T-cell (primary cell): ENCODE data around the gene SLC1A3. TPM values are rescaled to one million over a fixed set of nuclear protein-coding genes. Genes with fewer than 3 reads are reported as not detected.

Source experiments
- ATAC-seq, 4 experiments: fragments of 200-7000 bp in 3 of 4; fragments of 150-1000 bp in 1 of 4; cut with Tn5 transposase; replicated peaks in 1 of 4; 1 replicate in 3 of 4; 2 replicates in 1 of 4; pipeline ENCODE4 v1.10.0; 2021; ENCODE audit warnings: moderate library complexity in 3 of 4, mild to moderate bottlenecking in 2 of 4, moderate number of reproducible peaks in 1 of 4
- CTCF ChIA-PET, 2 donors: fragments of 300-600 bp; sonication (Branson Sonifier 250); formaldehyde crosslinking; loops; one replicate each; lab custom pipeline; 2022; ENCODE audit warnings: antibody characterized with exemption in 2 of 2; lab: Charles Lee
- POLR2A ChIA-PET, 2 donors: fragments of 300-600 bp; sonication (Branson Sonifier 250); formaldehyde crosslinking; loops; one replicate each; lab custom pipeline; 2022; ENCODE audit warnings: antibody characterized with exemption in 2 of 2; lab: Charles Lee
- DNase-seq, 35 experiments: peaks; one replicate each; pipeline versions ENCODE4 v3.0.0 to v3.0.0-alpha.2; 2013 to 2023
- H3K27ac ChIP-seq: one replicate; pipeline ENCODE4 v1.5.1; 2013; ENCODE audit warnings: low read length
- H3K27me3 ChIP-seq, 2 experiments: replicated peaks in 1 of 2; 1 replicate in 1 of 2; 2 replicates in 1 of 2; pipeline versions ENCODE4 v1.6.1 to v1.7.0; 2013; ENCODE audit warnings: low read length in 1 of 2, mixed read lengths in 1 of 2; ENCODE audit not compliant: control insufficient read depth in 2 of 2, insufficient read depth in 2 of 2; ENCODE audit errors: extremely low read depth in 1 of 2
- H3K36me3 ChIP-seq, 2 donors: 1 replicate in 1 of 2; 2 replicates in 1 of 2; pipeline versions ENCODE4 v1.6.1 to v1.7.0; 2013; ENCODE audit warnings: low read length in 1 of 2; ENCODE audit not compliant: control insufficient read depth in 2 of 2, insufficient read depth in 1 of 2; ENCODE audit errors: extremely low read depth in 1 of 2
- H3K4me1 ChIP-seq, 2 experiments: 1 replicate in 1 of 2; 2 replicates in 1 of 2; pipeline versions ENCODE4 v1.6.1 to v1.7.0; 2013; ENCODE audit warnings: low read length in 2 of 2, mixed read lengths in 1 of 2; ENCODE audit not compliant: insufficient read depth in 2 of 2, control insufficient read depth in 1 of 2; ENCODE audit errors: extremely low read depth in 1 of 2
- H3K4me3 ChIP-seq, 2 donors: 1 replicate in 1 of 2; 2 replicates in 1 of 2; pipeline versions ENCODE4 v1.5.1 to v1.7.0; 2013; ENCODE audit warnings: mild to moderate bottlenecking in 2 of 2, low read length in 1 of 2, moderate library complexity in 1 of 2; ENCODE audit not compliant: control insufficient read depth in 1 of 2; ENCODE audit errors: extremely low read depth in 1 of 2
- H3K9me3 ChIP-seq: 2 replicates; pipeline ENCODE4 v1.7.0; 2013
- H3K27ac Mint-ChIP-seq, 2 donors: one replicate each; pipeline ENCODE4 v1.8.0; 2020 to 2021; ENCODE audit warnings: mild to moderate bottlenecking in 2 of 2, mixed read lengths in 2 of 2
- H3K27me3 Mint-ChIP-seq, 2 donors: one replicate each; pipeline ENCODE4 v1.8.0; 2021 to 2022; ENCODE audit warnings: mixed read lengths in 2 of 2
- H3K36me3 Mint-ChIP-seq: one replicate; pipeline ENCODE4 v1.8.0; 2021; ENCODE audit warnings: mixed read lengths
- H3K4me1 Mint-ChIP-seq, 3 donors: one replicate each; pipeline ENCODE4 v1.8.0; 2020 to 2022; ENCODE audit warnings: mixed read lengths in 3 of 3, mild to moderate bottlenecking in 1 of 3
- H3K4me3 Mint-ChIP-seq, 3 donors: one replicate each; pipeline ENCODE4 v1.8.0; 2020 to 2022; ENCODE audit warnings: mild to moderate bottlenecking in 3 of 3, mixed read lengths in 3 of 3, moderate library complexity in 3 of 3
- H3K9me3 Mint-ChIP-seq, 3 donors: one replicate each; pipeline ENCODE4 v1.8.0; 2020 to 2022; ENCODE audit warnings: mixed read lengths in 3 of 3
- WGBS: methylation state at CpG from one replicate; pipeline ENCODE4 v1.1.5; 2013; ENCODE audit warnings: missing lambda C conversion rate; ENCODE audit not compliant: insufficient coverage; 5-methylcytosine and 5-hydroxymethylcytosine counted together
- total RNA-seq, 35 experiments: library from RNA in 6 of 35; stranded (reverse) in 6 of 35; fragments of 120-200 nt in 1 of 35; gene quantifications; one replicate each; pipeline versions ENCODE4 v1.2.1 to v1.2.4 and lab custom pipeline; 2013 to 2026

SLC1A3 gene
- total RNA-seq, 5 donors from 2014 or later (not counting 1 experiment from before 2014, with no cell fraction given) = 0.12 to 0.25 (median 0.23) TPM; not detected in 2

DNA sequence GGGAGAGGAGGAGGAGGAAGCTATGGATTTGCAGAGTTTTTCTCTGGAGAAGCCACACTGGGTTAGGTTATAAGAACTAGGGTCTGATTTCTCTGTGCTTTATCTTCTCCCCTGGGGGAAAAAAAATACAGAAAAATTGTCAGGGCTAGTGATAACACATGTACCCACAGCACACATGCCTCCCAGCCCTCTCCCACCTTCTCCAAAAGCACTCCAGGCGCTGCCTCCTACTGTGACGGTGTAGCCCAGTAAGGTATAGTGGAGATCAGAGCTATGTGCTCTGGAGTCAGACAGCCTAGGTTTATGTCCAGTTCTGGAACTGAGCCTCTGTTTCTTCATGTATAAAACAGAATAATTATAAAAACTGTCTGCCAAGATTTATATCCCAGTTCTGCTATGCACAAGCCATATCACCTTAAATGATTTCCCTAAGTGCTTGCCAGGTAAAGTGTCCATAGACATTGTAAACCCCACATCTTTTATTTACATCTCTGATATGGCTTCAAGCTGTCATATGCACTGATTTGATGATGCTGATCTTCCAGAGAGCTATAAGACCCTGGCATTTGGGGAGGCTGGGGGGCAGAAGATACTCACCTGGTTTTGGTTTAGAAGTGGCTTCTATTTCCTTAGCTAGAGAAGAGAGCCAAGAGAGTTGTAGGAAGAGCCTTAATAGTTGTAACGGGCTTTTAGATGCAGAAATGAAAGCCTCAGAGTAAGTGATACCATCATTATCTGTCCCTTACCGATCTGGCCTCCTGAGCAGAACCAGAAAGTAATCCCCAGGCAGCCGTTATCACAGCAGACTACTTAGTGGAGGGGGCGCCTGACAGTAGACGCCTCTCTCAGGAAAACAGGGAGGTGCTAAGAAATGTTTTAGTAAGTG lies 7.6 kb downstream of the SLC1A3 start:
- Histone ChIP-seq H3K4me3 (no peak overlapping the region), H3K27me3 (no peaks in the 10 kb centered on the region), H3K36me3 (no peaks in the 10 kb centered on the region), H3K27ac (no peak overlapping the region), H3K4me1 (no peaks in the 10 kb centered on the region), H3K9me3 (no peaks in the 10 kb centered on the region)
- no peak for ATAC-seq
- DNase-seq = no peak
- no peak overlapping the region for H3K4me3 Mint-ChIP-seq
- no peaks in the 10 kb centered on the region for H3K9me3 Mint-ChIP-seq
- peaks cover 0 to 13% of the 10 kb centered on the region in 2 donors for H3K27me3 Mint-ChIP-seq
- no CpG with 5 or more reads among the region's 7 CpGs for WGBS
- POLR2A ChIA-PET = no interaction called here
- CTCF ChIA-PET = interaction anchor here in 1 of 2 donors (0.6 kb wide), 1 partner anchor 126 kb away, joined by 3 read pairs; no protein-coding TSS in a partner anchor
- no peaks in the 10 kb centered on the region for H3K4me1 Mint-ChIP-seq
- no peak overlapping the region for H3K27ac Mint-ChIP-seq
- H3K36me3 Mint-ChIP-seq = no peaks in the 10 kb centered on the region

DNA sequence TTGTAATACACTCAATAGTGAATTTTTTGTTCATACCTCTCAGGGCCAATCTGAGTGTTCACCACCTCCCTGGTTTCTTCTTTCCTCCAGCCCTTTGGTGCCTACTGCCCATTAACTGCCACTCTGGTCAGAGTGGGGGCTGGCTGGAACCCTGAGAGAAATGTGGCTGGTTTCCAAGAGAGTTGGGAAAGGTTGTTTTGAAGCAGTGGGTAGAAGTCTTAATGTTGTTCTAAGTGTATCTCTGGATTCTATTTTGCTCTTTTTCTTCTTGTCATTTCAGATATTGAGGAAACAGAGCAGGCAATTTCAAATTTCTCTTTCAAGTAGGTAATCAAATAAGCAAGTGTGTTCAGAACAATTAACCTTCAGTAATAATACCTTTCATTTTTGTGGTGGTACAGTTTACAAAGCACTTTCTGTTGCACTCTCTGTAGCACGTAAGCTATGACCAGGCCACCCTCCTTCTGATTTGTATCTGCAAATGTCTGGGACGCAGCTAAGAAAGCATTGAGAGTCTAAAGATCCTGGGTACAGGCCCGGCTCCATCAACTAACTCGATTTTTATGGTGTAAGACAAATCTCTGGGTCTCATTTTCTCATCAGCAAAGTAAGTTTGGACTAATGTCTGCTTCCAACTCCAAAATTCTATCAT lies 8.4 kb downstream of the SLC1A3 start:
- Histone ChIP-seq H3K36me3 (no peaks in the 10 kb centered on the region), H3K27ac (no peak overlapping the region), H3K4me3 (no peak overlapping the region), H3K9me3 (no peaks in the 10 kb centered on the region), H3K27me3 (no peaks in the 10 kb centered on the region), H3K4me1 (no peaks in the 10 kb centered on the region)
- Mint-ChIP-seq H3K27me3 (peaks cover 0 to 13% of the 10 kb centered on the region in 2 donors), H3K36me3 (no peaks in the 10 kb centered on the region), H3K4me1 (no peaks in the 10 kb centered on the region), H3K4me3 (no peak overlapping the region), H3K9me3 (no peaks in the 10 kb centered on the region), H3K27ac (no peak overlapping the region)
- WGBS = 86% methylated on average over 2 of the region's 4 CpGs
- no peak for ATAC-seq
- CTCF ChIA-PET = interaction anchor here in 1 of 2 donors (0.6 kb wide), 1 partner anchor 126 kb away, joined by 3 read pairs; no protein-coding TSS in a partner anchor
- DNase-seq = no peak
- POLR2A ChIA-PET = no interaction called here

DNA sequence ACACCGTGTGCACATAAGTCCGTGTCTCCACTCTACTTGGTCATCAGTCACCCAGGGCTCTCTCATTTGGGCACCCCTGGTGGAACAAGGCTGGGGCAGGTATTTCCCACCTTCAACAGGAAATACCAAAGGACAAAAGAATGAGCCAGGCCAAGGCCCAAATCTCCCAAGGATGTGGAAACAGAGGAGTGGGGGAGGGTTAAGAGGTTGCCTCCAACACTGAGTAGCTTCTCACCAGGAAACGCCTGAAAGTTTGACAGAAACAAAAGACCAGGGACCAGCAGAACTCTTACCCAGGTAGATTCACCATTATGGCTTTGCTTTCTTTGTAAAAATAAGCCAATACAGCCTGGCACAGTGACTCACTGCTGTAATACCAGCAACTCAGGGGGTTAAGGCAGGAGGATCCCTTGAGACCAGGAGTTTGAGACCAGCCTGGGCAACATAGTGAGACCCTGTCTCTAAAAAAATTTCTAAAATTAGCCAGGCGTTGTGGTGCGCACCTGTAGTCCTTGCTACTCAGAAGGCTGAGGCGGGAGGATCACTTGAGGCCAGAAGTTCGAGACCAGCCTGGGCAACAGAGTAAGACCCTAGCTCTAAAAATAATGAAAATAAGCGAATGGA lies 12.7 kb downstream of the SLC1A3 start:
- Mint-ChIP-seq H3K27ac (no peak overlapping the region), H3K4me3 (no peak overlapping the region), H3K27me3 (peaks cover 6 to 20% of the 10 kb centered on the region in 2 donors), H3K4me1 (peaks cover 0 to 3% (median 0%) of the 10 kb centered on the region in 3 donors), H3K36me3 (no peaks in the 10 kb centered on the region), H3K9me3 (no peaks in the 10 kb centered on the region)
- H3K36me3 ChIP-seq = no peaks in the 10 kb centered on the region
- peaks cover 0 to 2% of the 10 kb centered on the region in 2 experiments for H3K27me3 ChIP-seq
- ATAC-seq (no peak), DNase-seq (no peak)
- no peaks in the 10 kb centered on the region for H3K9me3 ChIP-seq
- H3K4me3 ChIP-seq = no peak overlapping the region
- no peak overlapping the region for H3K27ac ChIP-seq
- ChIA-PET POLR2A (no interaction called here), CTCF (no interaction called here)
- no peaks in the 10 kb centered on the region for H3K4me1 ChIP-seq
- WGBS = 90% methylated on average over 5 of the region's 8 CpGs

DNA sequence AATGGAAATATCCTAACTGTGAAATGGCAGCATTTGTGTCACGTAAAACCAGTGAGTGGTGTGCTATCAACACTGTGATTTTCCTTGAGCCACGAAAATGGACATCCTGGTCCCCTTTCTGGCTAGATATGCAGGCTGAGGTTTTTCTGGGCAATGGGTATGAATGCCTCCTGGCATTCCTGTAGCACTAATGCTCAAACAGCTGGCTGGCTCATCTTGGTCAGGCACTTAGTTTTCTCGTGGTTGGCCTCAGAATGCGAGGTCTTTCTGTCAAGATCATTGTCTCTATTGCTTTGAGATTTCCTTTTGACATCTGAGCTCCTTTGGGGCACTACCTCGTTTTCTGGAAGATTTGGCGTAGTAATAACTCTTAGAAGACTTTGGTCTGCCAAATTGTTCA lies 15.6 kb downstream of the SLC1A3 start:
- ATAC-seq (no peak), DNase-seq (no peak)
- ChIA-PET CTCF (no interaction called here), POLR2A (no interaction called here)
- peaks cover 12 to 25% of the 10 kb centered on the region in 2 donors for H3K27me3 Mint-ChIP-seq
- H3K4me1 ChIP-seq = no peaks in the 10 kb centered on the region
- H3K27me3 ChIP-seq = peaks cover 0 to 6% of the 10 kb centered on the region in 2 experiments
- no peaks in the 10 kb centered on the region for H3K36me3 ChIP-seq
- no peak overlapping the region for H3K27ac ChIP-seq
- peaks cover 0 to 3% (median 0%) of the 10 kb centered on the region in 3 donors for H3K4me1 Mint-ChIP-seq
- H3K9me3 Mint-ChIP-seq = no peaks in the 10 kb centered on the region
- H3K27ac Mint-ChIP-seq = no peak overlapping the region
- no peak overlapping the region for H3K4me3 ChIP-seq
- 67% methylated on average over 4 of the region's 6 CpGs for WGBS
- H3K4me3 Mint-ChIP-seq = no peak overlapping the region
- H3K36me3 Mint-ChIP-seq = no peaks in the 10 kb centered on the region
- no peaks in the 10 kb centered on the region for H3K9me3 ChIP-seq

DNA sequence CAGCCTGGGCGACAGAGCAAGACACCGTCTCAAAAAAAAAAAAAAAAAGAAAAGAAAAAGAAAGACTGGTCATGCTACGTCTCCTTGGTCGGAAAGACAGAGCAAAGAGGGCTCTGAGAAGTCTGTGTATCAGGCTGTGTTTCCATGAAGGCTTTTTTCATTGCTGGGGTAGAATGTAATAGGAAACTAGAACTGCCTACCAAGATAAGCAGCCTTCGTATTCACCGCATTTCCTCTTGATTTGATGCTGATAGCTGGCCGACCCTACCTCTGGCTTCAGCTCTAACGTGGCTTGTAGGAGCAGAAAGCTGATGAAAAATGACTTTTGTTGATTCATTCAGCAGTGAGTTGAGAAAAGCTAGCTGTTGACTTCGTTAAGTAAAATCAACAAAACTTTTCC lies 17.4 kb downstream of the SLC1A3 start:
- Histone ChIP-seq H3K27me3 (peaks cover 0 to 6% of the 10 kb centered on the region in 2 experiments), H3K9me3 (no peaks in the 10 kb centered on the region), H3K36me3 (no peaks in the 10 kb centered on the region), H3K4me3 (no peak overlapping the region), H3K4me1 (no peaks in the 10 kb centered on the region), H3K27ac (no peak overlapping the region)
- 9% methylated on average over 4 of the region's 9 CpGs for WGBS
- no peak overlapping the region for H3K4me3 Mint-ChIP-seq
- ChIA-PET CTCF (no interaction called here), POLR2A (interaction anchor here in 1 of 2 donors (0.7 kb wide), 1 partner anchor 84 kb away, joined by 6 read pairs; no protein-coding TSS in a partner anchor)
- H3K27ac Mint-ChIP-seq = no peak overlapping the region
- DNase-seq (no peak), ATAC-seq (peak in 1 of 4 experiments; percentile 12)
- peaks cover 0 to 3% (median 0%) of the 10 kb centered on the region in 3 donors for H3K4me1 Mint-ChIP-seq
- peaks cover 12 to 26% of the 10 kb centered on the region in 2 donors for H3K27me3 Mint-ChIP-seq
- H3K36me3 Mint-ChIP-seq = no peaks in the 10 kb centered on the region
- no peaks in the 10 kb centered on the region for H3K9me3 Mint-ChIP-seq

DNA sequence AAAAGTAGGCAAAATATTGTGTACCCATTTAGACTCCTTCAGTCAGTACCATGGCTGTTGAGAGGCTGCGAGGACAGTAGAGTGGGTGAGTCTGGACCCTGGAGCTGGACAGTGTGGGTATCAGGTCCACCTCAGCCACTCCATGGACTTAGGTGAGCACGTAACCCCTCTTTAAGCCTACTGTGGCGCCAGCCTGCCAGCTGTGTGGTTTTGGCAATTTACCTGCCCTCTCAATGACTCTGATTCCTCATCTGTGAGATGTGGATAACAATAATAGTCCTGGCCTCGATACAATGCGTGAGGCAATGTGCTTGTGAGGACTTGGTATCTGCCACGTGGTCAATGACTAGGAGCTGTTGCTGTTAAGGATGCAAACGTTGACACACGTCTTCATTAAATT lies 17.9 kb downstream of the SLC1A3 start:
- Mint-ChIP-seq H3K36me3 (no peaks in the 10 kb centered on the region), H3K27me3 (peaks cover 12 to 26% of the 10 kb centered on the region in 2 donors), H3K4me1 (peaks cover 0 to 3% (median 0%) of the 10 kb centered on the region in 3 donors), H3K4me3 (no peak overlapping the region), H3K27ac (no peak overlapping the region), H3K9me3 (no peaks in the 10 kb centered on the region)
- 70% methylated on average over 3 of the region's 8 CpGs for WGBS
- no peak for ATAC-seq
- Histone ChIP-seq H3K27me3 (peaks cover 0 to 6% of the 10 kb centered on the region in 2 experiments), H3K36me3 (no peaks in the 10 kb centered on the region), H3K4me1 (no peaks in the 10 kb centered on the region), H3K9me3 (no peaks in the 10 kb centered on the region), H3K27ac (no peak overlapping the region), H3K4me3 (no peak overlapping the region)
- DNase-seq = no peak
- POLR2A ChIA-PET = no interaction called here
- CTCF ChIA-PET = no interaction called here
